ENCODE data around the gene PDE6G.

- TF ChIP-seq CTCF (IDR thresholded peaks at IDR 0.05) (no peak), POLR2A (IDR thresholded peaks at IDR 0.05) (no peak)
Observed at GRCh38 chr17:81695801-81696200, 39.5 kb upstream of the PDE6G start.
